Measurements from ENCODE around the gene CACNB4.

CACNB4 gene

DNA sequence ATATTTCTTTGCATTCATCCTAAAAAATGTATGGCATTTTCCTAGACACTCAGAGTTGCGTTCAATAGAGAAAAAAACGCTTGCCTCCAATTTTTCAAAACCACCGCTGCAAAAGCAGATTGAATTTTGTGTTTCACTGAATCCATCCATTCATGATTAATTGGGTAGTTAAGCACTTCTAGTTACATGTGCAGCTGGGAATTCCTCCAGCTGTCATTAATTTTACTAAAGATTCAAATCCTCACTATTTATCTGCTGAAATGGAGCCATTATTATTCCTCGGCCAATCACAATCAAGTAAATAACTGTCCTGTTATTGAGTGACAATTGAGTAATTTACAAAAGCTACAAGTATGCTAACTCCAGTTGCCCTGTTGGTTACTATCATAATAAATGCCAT lies 194.8 kb downstream of the CACNB4 start:
- no peak overlapping the region for H3K4me3 ChIP-seq (ENCODE audit: low read length)
- DNase-seq (ENCODE audit: low read depth): no peak
- TF ChIP-seq, protein P1, sequence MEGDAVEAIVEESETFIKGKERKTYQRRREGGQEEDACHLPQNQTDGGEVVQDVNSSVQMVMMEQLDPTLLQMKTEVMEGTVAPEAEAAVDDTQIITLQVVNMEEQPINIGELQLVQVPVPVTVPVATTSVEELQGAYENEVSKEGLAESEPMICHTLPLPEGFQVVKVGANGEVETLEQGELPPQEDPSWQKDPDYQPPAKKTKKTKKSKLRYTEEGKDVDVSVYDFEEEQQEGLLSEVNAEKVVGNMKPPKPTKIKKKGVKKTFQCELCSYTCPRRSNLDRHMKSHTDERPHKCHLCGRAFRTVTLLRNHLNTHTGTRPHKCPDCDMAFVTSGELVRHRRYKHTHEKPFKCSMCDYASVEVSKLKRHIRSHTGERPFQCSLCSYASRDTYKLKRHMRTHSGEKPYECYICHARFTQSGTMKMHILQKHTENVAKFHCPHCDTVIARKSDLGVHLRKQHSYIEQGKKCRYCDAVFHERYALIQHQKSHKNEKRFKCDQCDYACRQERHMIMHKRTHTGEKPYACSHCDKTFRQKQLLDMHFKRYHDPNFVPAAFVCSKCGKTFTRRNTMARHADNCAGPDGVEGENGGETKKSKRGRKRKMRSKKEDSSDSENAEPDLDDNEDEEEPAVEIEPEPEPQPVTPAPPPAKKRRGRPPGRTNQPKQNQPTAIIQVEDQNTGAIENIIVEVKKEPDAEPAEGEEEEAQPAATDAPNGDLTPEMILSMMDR (conservative IDR thresholded peaks at IDR 0.05; ENCODE audit: low read length): no peak

DNA sequence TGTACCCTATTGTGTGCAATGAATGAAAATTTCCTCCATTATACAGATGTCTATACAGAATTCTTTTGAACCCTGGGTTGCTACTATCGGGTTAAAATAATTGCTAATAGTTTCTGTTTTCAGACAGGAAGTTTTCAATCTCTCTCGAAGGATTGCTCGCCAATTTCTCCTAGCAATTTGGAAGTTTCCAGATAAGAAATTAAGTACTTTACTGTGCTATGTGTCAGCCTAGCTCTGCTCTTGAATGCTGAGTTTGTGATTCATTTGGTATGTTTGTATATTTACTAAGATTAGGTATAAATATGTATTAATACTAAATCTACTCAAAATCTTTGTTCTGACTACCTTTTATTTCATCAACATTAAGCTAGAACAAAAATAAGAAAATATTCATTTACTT lies 196.0 kb downstream of the CACNB4 start:
- H3K4me3 ChIP-seq (ENCODE audit: low read length): no peak overlapping the region
- DNase-seq (ENCODE audit: low read depth): no peak
- TF ChIP-seq, protein P1 (conservative IDR thresholded peaks at IDR 0.05; ENCODE audit: low read length): no peak

DNA sequence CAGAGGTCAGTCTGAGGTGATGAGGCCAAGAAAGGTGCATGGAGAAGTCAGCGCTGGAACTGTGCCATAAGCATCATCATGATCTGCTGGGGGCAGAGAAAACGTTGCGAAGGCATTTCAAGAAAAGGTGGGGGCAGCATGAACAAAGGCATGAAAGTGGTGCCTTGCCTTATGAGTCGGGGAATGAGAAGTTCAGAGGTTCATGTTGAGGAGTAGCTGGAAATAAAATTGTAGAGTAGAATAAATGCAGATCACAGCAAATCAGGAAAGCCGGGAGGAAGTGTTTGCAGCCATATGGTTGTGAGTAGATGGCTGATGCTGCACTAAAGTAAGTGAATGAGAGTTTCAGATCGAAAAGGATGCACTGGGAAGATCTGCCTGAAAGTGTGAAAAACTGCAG lies 198.5 kb downstream of the CACNB4 start:
- no peak for DNase-seq (ENCODE audit: low read depth)
- TF ChIP-seq, protein P1 (conservative IDR thresholded peaks at IDR 0.05; ENCODE audit: low read length): no peak

DNA sequence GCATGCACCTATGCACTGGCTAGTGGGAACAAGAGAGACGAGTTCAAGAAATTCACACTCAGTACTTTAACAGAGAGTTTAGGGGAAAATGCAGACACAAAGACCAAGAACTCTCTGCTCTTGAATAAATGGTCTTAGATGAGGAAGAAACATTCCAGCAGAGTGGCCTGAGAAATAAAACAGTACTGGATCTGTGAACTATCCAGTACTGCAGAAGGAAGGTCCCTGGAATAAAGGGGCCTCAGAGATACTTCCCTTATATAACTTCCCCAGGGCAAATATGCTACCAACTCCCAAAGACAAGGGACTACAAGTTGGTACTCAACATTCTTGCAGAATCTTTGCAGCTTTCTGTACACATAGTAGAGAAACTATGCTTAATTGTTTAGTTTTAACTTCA lies 199.7 kb downstream of the CACNB4 start:
- H3K4me3 ChIP-seq (ENCODE audit: low read length): no peak overlapping the region
- DNase-seq (ENCODE audit: low read depth): no peak
- TF ChIP-seq, protein P1 (conservative IDR thresholded peaks at IDR 0.05; ENCODE audit: low read length): no peak

More for the DNA sequence above, 198.5 kb downstream of the CACNB4 start:
- H3K4me3 ChIP-seq (ENCODE audit: low read length): no peak overlapping the region

DNA sequence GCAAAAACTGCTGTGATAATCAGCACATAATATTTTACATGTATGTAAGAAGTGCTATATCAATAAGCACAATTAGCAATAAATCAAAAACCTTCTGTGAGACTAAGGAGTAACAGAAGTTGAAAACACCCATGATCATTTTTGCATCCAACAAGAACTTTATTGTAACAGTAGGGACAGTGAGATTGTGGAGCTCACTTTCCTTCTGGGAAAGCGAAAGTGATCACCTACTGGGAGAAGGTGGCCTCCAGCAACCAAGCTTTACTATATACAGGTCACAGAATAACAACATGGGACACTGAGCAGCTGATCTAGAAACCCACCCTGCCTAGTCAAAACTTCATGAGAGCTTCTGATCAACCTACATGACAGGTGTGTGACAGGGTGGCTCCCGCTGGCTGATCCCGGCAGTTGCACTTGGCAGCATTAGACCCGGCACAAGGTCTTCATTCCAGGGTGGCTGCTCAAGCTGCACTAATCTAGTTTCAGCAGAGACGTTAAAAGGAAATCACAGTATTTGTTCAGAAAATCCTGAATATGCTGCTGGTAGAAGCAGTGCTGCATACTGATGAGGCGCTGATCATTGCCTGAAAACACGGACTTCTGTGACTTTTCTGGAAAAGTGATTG lies 207.2 kb downstream of the CACNB4 start:
- no peak for DNase-seq (ENCODE audit: low read depth)
- TF ChIP-seq, protein P1 (conservative IDR thresholded peaks at IDR 0.05; ENCODE audit: low read length): no peak

DNA sequence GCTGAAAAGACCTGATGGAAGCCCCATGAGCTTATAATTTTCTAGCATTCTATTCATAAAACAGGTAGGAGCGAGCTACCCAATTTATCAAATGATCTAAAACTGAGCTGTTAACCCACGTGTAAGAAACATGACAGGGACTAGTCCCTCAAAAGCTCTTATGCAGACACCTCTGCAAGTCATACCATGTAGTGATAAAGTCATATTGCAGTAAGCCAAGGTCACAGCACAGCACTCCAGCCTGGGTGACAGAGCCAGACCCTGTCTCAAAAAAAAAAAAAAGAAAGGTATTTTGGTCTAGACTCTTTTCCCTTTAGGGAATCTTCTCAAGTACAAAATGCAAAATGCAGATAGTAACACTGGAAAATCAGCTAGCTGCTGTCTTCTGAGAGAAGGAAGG lies 211.7 kb downstream of the CACNB4 start:
- H3K4me3 ChIP-seq (ENCODE audit: low read length): no peak overlapping the region
- TF ChIP-seq, protein P1 (conservative IDR thresholded peaks at IDR 0.05; ENCODE audit: low read length): no peak
- no peak for DNase-seq (ENCODE audit: low read depth)

More for the DNA sequence above, 207.2 kb downstream of the CACNB4 start:
- H3K4me3 ChIP-seq (ENCODE audit: low read length): no peak overlapping the region

DNA sequence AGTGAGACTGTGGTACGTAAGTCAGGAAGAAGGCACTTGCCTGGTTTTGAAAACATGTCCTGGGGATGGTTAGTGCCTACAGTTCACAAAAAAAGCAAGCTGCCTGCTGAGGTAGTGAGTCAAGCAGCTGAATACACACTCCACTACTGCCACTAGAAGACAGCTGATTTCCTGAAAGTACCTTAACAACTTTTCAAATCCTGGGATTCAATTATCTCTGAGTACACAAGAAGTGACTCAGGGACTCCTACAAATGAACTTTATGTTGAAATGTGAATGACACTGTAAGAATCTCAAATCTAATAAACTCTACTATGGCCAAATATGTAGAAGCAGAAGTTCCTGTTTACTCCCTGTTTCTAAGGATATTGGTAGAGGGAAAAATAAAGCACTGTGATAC lies 212.6 kb downstream of the CACNB4 start:
- TF ChIP-seq, protein P1 (conservative IDR thresholded peaks at IDR 0.05; ENCODE audit: low read length): no peak
- no peak overlapping the region for H3K4me3 ChIP-seq (ENCODE audit: low read length)
- no peak for DNase-seq (ENCODE audit: low read depth)

Measured in AG10803 (cell line).